Naive thymus-derived CD4-positive, alpha-beta T cell (primary cell): Measurements from ENCODE around the gene OSCAR. TPM values are rescaled to one million over a fixed set of nuclear protein-coding genes. Genes with fewer than 3 reads are reported as not detected.

Experiments
- ATAC-seq: fragments of 150-1000 bp; cut with Tn5 transposase; 2 replicates; pipeline ENCODE4 v1.10.0; 2021; ENCODE audit warnings: mild to moderate bottlenecking, moderate library complexity
- CTCF ChIA-PET: fragments of 350-600 bp; sonication (Branson Sonifier 250); formaldehyde crosslinking; loops from one replicate; lab custom pipeline; 2021; ENCODE audit warnings: antibody characterized with exemption; lab: Charles Lee
- POLR2A ChIA-PET: fragments of 350-600 bp; sonication (Branson Sonifier 250); formaldehyde crosslinking; loops from one replicate; lab custom pipeline; 2021; ENCODE audit warnings: antibody characterized with exemption, inconsistent platforms; lab: Charles Lee
- DNase-seq, 9 donors: peaks; one replicate each; pipeline versions ENCODE4 v3.0.0 to v3.0.0-alpha.2; 2020 to 2022; ENCODE audit warnings: mixed read lengths in 1 of 9
- H3K27ac ChIP-seq: one replicate; pipeline ENCODE4 v1.7.0; 2013; ENCODE audit warnings: mild to moderate bottlenecking, low read depth, low read length, moderate library complexity
- H3K27me3 ChIP-seq, 2 donors: one replicate each; pipeline ENCODE4 v1.7.0; 2013; ENCODE audit warnings: low read length in 2 of 2, mild to moderate bottlenecking in 2 of 2, moderate library complexity in 2 of 2; ENCODE audit not compliant: control insufficient read depth in 2 of 2, insufficient read depth in 2 of 2
- H3K36me3 ChIP-seq, 3 experiments: 1 replicate in 2 of 3; 2 replicates in 1 of 3; pipeline ENCODE4 v1.7.0; 2013; ENCODE audit warnings: low read length in 3 of 3, mild to moderate bottlenecking in 3 of 3, moderate library complexity in 1 of 3; ENCODE audit not compliant: insufficient read depth in 3 of 3, control insufficient read depth in 2 of 3
- H3K4me1 ChIP-seq, 2 donors: one replicate each; pipeline ENCODE4 v1.7.0; 2013; ENCODE audit warnings: low read length in 2 of 2, mild to moderate bottlenecking in 2 of 2, moderate library complexity in 1 of 2; ENCODE audit not compliant: control insufficient read depth in 2 of 2, insufficient read depth in 2 of 2
- H3K4me3 ChIP-seq: 2 replicates; pipeline ENCODE4 v1.7.0; 2013; ENCODE audit warnings: mild to moderate bottlenecking, low read length
- H3K9me3 ChIP-seq, 3 experiments: 1 replicate in 2 of 3; 2 replicates in 1 of 3; pipeline ENCODE4 v1.7.0; 2013; ENCODE audit warnings: low read length in 3 of 3; ENCODE audit not compliant: control insufficient read depth in 2 of 3
- H3K27ac Mint-ChIP-seq, 9 donors: one replicate each; pipeline ENCODE4 v1.8.0; 2020 to 2022; ENCODE audit warnings: mixed read lengths in 9 of 9, mild to moderate bottlenecking in 8 of 9, moderate library complexity in 5 of 9, inconsistent platforms in 2 of 9
- H3K27me3 Mint-ChIP-seq, 5 donors: one replicate each; pipeline ENCODE4 v1.8.0; 2021 to 2022; ENCODE audit warnings: mixed read lengths in 5 of 5, mild to moderate bottlenecking in 1 of 5
- H3K36me3 Mint-ChIP-seq, 5 donors: one replicate each; pipeline ENCODE4 v1.8.0; 2020 to 2022; ENCODE audit warnings: mixed read lengths in 5 of 5, mild to moderate bottlenecking in 3 of 5, inconsistent platforms in 1 of 5
- H3K4me1 Mint-ChIP-seq, 7 donors: one replicate each; pipeline ENCODE4 v1.8.0; 2020 to 2022; ENCODE audit warnings: mixed read lengths in 7 of 7, mild to moderate bottlenecking in 3 of 7, inconsistent platforms in 1 of 7
- H3K4me3 Mint-ChIP-seq, 10 donors: one replicate each; pipeline ENCODE4 v1.8.0; 2020 to 2022; ENCODE audit warnings: mild to moderate bottlenecking in 10 of 10, mixed read lengths in 10 of 10, moderate library complexity in 6 of 10, inconsistent platforms in 2 of 10
- H3K9me3 Mint-ChIP-seq, 11 donors: one replicate each; pipeline ENCODE4 v1.8.0; 2020 to 2022; ENCODE audit warnings: mixed read lengths in 11 of 11, mild to moderate bottlenecking in 4 of 11, inconsistent platforms in 1 of 11, moderate library complexity in 1 of 11
- intact Hi-C, 2 donors: fragments of 100-400 bp; cut with micrococcal nuclease; formaldehyde crosslinking; loops; one replicate each; pipeline ENCODE4 v1.15.1; 2023
- polyA plus RNA-seq, 2 donors: library from polyadenylated mRNA; unstranded; fragments of 300-500 nt; fragmentation: Illumina TruSeq; gene quantifications; one replicate each; pipeline ENCODE4 v1.2.3, GENCODE V29; 2021
- total RNA-seq, 6 experiments: library from RNA in 5 of 6; stranded (reverse) in 5 of 6; gene quantifications; 1 replicate in 5 of 6; 2 replicates in 1 of 6; pipeline ENCODE4 v1.2.3 and lab custom pipeline; 2021 to 2026

OSCAR gene
- total RNA-seq (10 to 100 TPM in 1 of 5 experiments, 1 to 10 TPM in 1, under 1 TPM in 3; 0.19 to 44.6 (median 0.51) TPM), polyA plus RNA-seq (under 1 TPM in 1 of 2 donors, not detected in 1; 0.13 TPM), total RNA-seq (lab: John Stamatoyannopoulos, UW) (0.40 reads per million)

DNA sequence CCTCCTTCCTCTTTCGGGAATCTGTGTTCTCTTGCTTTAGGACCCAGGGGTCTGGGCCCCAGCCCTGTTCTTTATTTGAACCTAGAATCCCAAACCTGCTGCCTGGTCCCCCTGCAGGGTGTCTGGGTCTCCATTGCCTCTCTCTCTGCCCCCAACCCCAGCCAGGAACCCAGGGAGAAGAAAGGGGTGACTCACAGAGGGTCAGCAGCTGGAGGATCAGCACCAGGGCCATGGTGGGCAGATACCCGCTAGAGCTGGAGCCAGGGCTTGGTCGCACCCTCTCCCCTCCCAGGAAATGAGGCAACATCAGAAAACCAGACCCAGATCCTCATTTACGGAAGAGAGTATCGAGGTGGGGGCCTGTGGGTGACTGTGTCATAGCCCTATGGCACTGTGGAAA lies at the start of gene OSCAR:
Gene OSCAR, minus strand, starts transcription at position 243 of the 400 bp plus-strand sequence. Its CDS starts 11 bp downstream, at position 232.
- peaks cover 0 to 15% (median 0%) of the 10 kb centered on the region in 5 donors for H3K27me3 Mint-ChIP-seq
- ChIA-PET CTCF (no interaction called here), POLR2A (interaction anchor here (4.5 kb wide), 1 partner anchor 15 kb away, joined by 41 read pairs; the partner anchor contains the start of genes PRPF31 and TFPT)
- ATAC-seq: peak; percentile 22
- no peaks in the 10 kb centered on the region for H3K27me3 ChIP-seq
- peak within 1 kb of the TSS in 8 of 9 donors; percentile 29 to 91 (median 81) for H3K27ac Mint-ChIP-seq
- H3K36me3 ChIP-seq: peaks cover 0 to 7% (median 0%) of the 10 kb centered on the region in 3 experiments
- H3K27ac ChIP-seq: no peak within 1 kb of the TSS
- no peak for DNase-seq
- peaks cover 14 to 43% (median 29%) of the 10 kb centered on the region in 7 donors for H3K4me1 Mint-ChIP-seq
- H3K36me3 Mint-ChIP-seq: peaks cover 0 to 2% (median 0%) of the 10 kb centered on the region in 5 donors
- peak within 1 kb of the TSS in 8 of 10 donors; percentile 2 to 92 (median 69) for H3K4me3 Mint-ChIP-seq
- intact Hi-C loops: no loop called here
- H3K4me1 ChIP-seq: peaks cover 7 to 16% of the 10 kb centered on the region in 2 donors
- no peaks in the 10 kb centered on the region for H3K9me3 ChIP-seq
- H3K9me3 Mint-ChIP-seq: peaks cover 0 to 2% (median 0%) of the 10 kb centered on the region in 11 donors
- no peak within 1 kb of the TSS for H3K4me3 ChIP-seq

- Histone ChIP-seq H3K4me1 (peaks cover 2 to 13% of the 10 kb centered on the region in 2 donors), H3K9me3 (no peaks in the 10 kb centered on the region), H3K36me3 (peaks cover 7 to 100% (median 40%) of the 10 kb centered on the region in 3 experiments), H3K27ac (no peak overlapping the region), H3K27me3 (no peaks in the 10 kb centered on the region), H3K4me3 (no peak overlapping the region)
- no peak overlapping the region for H3K4me3 Mint-ChIP-seq
- peaks cover 0 to 2% (median 0%) of the 10 kb centered on the region in 11 donors for H3K9me3 Mint-ChIP-seq
- DNase-seq (no peak), ATAC-seq (no peak)
- intact Hi-C loops: no loop called here
- POLR2A ChIA-PET: interaction anchor here (2.4 to 11.2 kb wide), 2 partner anchors 9 to 10 kb away, joined by 24 to 173 read pairs; partner anchors contain the start of genes CNOT3 and LENG1
- CTCF ChIA-PET: no interaction called here
- H3K36me3 Mint-ChIP-seq: peaks cover 9 to 45% (median 21%) of the 10 kb centered on the region in 5 donors
- H3K4me1 Mint-ChIP-seq: peaks cover 8 to 25% (median 17%) of the 10 kb centered on the region in 7 donors
- peak overlapping the region in 2 of 9 donors; percentile 23 to 25 for H3K27ac Mint-ChIP-seq
- no peaks in the 10 kb centered on the region for H3K27me3 Mint-ChIP-seq
Observed at GRCh38 chr19:54149021-54149812, 48.6 kb upstream of the OSCAR start.

- no peak overlapping the region for H3K27ac ChIP-seq
- H3K4me1 ChIP-seq: peaks cover 0 to 2% of the 10 kb centered on the region in 2 donors
- CTCF ChIA-PET: no interaction called here
- no peaks in the 10 kb centered on the region for H3K27me3 Mint-ChIP-seq
- no peak overlapping the region for H3K27ac Mint-ChIP-seq
- peaks cover 0 to 1% (median 0%) of the 10 kb centered on the region in 11 donors for H3K9me3 Mint-ChIP-seq
- no peak overlapping the region for H3K4me3 ChIP-seq
- ATAC-seq (no peak), DNase-seq (no peak)
- H3K4me3 Mint-ChIP-seq: no peak overlapping the region
- H3K9me3 ChIP-seq: no peaks in the 10 kb centered on the region
- peaks cover 18 to 100% (median 41%) of the 10 kb centered on the region in 3 experiments for H3K36me3 ChIP-seq
- intact Hi-C loops: no loop called here
- POLR2A ChIA-PET: interaction anchor here (1.1 to 1.4 kb wide), 3 partner anchors 8 to 33 kb away, joined by 4 to 6 read pairs (median 4); partner anchors contain the start of genes CNOT3, PRPF31 and TFPT
- H3K4me1 Mint-ChIP-seq: peaks cover under 1 to 22% (median 7%) of the 10 kb centered on the region in 7 donors
- H3K27me3 ChIP-seq: no peaks in the 10 kb centered on the region
- peaks cover 4 to 49% (median 20%) of the 10 kb centered on the region in 5 donors for H3K36me3 Mint-ChIP-seq
Observed at GRCh38 chr19:54148158-54148557, 47.6 kb upstream of the OSCAR start.

DNA sequence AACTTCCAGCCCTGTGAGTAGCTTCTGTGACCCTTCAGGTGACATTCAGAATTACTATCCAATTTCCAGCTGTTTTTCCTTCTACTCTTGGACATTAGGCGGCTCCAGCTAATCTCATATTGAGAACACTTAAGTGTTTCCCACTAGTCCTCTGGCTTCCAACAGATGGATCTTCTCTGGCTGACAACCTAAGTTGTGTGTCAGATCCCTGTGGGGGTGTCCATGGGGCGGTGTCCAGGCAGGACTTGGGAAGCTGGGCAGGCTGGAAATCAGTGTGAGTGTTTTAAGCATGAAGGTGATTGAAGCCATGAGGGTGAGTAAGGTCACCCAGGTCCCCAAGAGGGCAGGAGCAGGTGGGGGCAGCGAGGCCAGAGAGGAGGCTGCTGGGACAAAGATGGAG lies 47.1 kb upstream of the OSCAR start:
- POLR2A ChIA-PET: interaction anchor here (1.1 to 1.4 kb wide), 3 partner anchors 8 to 32 kb away, joined by 4 to 6 read pairs (median 4); partner anchors contain the start of genes CNOT3, PRPF31 and TFPT
- Histone ChIP-seq H3K9me3 (no peaks in the 10 kb centered on the region), H3K4me3 (no peak overlapping the region), H3K4me1 (no peaks in the 10 kb centered on the region), H3K27ac (no peak overlapping the region), H3K27me3 (no peaks in the 10 kb centered on the region), H3K36me3 (peaks cover 20 to 100% (median 46%) of the 10 kb centered on the region in 3 experiments)
- Mint-ChIP-seq H3K4me3 (no peak overlapping the region), H3K9me3 (no peaks in the 10 kb centered on the region), H3K27ac (peak overlapping the region in 2 of 9 donors; percentile 53 to 80), H3K4me1 (peaks cover 0 to 22% (median 6%) of the 10 kb centered on the region in 7 donors), H3K36me3 (peaks cover 4 to 51% (median 23%) of the 10 kb centered on the region in 5 donors), H3K27me3 (no peaks in the 10 kb centered on the region)
- CTCF ChIA-PET: no interaction called here
- DNase-seq: no peak
- ATAC-seq: no peak
- intact Hi-C loops: no loop called here

GRCh38 chr19:54145541-54146158 lies 45.0 kb upstream of the OSCAR start:
- ChIA-PET CTCF (no interaction called here), POLR2A (interaction anchor here (9.6 kb wide), 1 partner anchor 10 kb away, joined by 173 read pairs; the partner anchor contains the start of gene LENG1)
- peaks cover 11 to 34% (median 15%) of the 10 kb centered on the region in 7 donors for H3K4me1 Mint-ChIP-seq

More at GRCh38 chr19:54145541-54146158, 45.0 kb upstream of the OSCAR start:
- Histone ChIP-seq H3K4me3 (no peak overlapping the region), H3K36me3 (peaks cover 20 to 94% (median 49%) of the 10 kb centered on the region in 3 experiments), H3K27me3 (no peaks in the 10 kb centered on the region), H3K4me1 (peaks cover 0 to 2% of the 10 kb centered on the region in 2 donors), H3K9me3 (no peaks in the 10 kb centered on the region), H3K27ac (no peak overlapping the region)
- H3K9me3 Mint-ChIP-seq: peaks cover 0 to 2% (median 0%) of the 10 kb centered on the region in 11 donors
- peaks cover 4 to 50% (median 25%) of the 10 kb centered on the region in 5 donors for H3K36me3 Mint-ChIP-seq
- H3K27me3 Mint-ChIP-seq: no peaks in the 10 kb centered on the region
- no peak overlapping the region for H3K4me3 Mint-ChIP-seq
- no peak overlapping the region for H3K27ac Mint-ChIP-seq
- DNase-seq (no peak), ATAC-seq (no peak)
- intact Hi-C loops: no loop called here
